C1 segment of cervical spinal cord (tissue), 14 donors: Measurements from ENCODE around the gene ANK3.
A peak's percentile ranks its signal among the peaks of the same experiment; 100 is the strongest.
"Not testable (repeated sequence)": the region's sequence is repeated elsewhere in the genome, so short reads cannot be mapped to it uniquely, and the experiment has no call there.

Experiments used
- DNase-seq, 14 donors: peaks; one replicate each; lab custom pipeline; 2025; lab: John Stamatoyannopoulos, UW

Gene ANK3

GRCh38 chr10:60040014-60040662 is 349.5 kb downstream of the ANK3 start:
- no peak for DNase-seq

GRCh38 chr10:60035984-60036383 is 353.7 kb downstream of the ANK3 start:
- DNase-seq, result no peak

GRCh38 chr10:60035375-60035774 is 354.3 kb downstream of the ANK3 start:
- DNase-seq, result not testable (repeated sequence)

DNA sequence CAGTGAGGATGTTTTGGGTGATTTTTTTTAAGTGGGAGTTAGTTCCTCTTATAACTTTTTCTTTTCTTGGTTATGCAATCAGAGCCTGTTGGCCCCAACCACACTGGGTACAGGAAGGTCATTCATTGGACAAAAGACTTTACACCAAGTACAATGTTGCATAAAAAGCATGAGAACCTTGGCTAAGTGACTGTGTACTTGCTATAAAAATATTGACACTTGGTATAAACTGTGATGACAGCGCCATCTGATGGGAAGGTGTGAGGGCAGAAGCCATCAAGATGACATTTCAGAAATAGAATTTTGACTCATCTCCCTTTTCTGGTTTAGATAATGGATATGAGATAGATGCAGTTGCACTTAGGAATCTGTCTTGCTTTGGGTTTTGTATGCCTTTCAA is 357.0 kb downstream of the ANK3 start:
- no peak for DNase-seq

- DNase-seq, result no peak
Observed at GRCh38 chr10:60031664-60032063, 358.0 kb downstream of the ANK3 start.

GRCh38 chr10:60031183-60031582 is 358.5 kb downstream of the ANK3 start:
- DNase-seq, result no peak

- no peak for DNase-seq
Observed at GRCh38 chr10:60029475-60029874, 360.2 kb downstream of the ANK3 start.

DNA sequence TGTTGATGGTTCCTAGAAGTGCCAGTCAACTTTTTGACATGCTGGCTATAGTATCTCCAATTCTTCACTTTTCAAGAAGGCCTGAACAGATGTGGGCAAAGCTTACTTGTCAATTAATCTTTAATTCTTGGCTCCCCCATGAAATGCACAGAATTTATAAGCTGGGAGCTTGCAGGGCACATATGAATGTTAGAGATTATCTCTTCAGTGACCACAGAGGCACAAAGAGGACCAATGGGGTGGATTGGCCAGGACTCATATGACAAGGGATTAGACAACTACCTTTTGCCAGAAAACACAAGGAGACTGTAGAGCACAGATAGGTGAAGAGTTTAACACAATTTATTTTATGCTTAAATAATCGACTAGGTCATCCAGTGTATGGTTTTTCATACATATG is 361.6 kb downstream of the ANK3 start:
- no peak for DNase-seq

DNA sequence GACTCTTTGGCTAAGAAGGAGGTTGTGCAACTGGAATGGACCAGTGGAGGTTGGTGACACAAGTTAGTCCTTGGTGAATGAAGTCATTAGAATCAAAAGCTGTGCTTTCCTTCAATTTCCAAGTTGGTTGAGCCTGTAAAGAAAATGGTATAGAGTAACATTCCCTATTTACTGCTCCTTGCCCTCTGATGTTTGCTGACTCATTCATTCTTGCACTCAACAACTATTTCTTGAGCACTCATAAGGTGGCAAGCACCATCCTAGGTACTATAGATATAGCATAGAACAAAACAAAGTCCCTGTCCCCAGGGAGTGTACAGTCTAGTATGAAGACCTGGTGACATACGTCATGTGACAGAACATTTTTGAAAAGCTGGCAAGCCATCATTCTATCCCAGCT is 364.4 kb downstream of the ANK3 start:
- no peak for DNase-seq

GRCh38 chr10:60024506-60024905 is 365.2 kb downstream of the ANK3 start:
- DNase-seq, result no peak

DNA sequence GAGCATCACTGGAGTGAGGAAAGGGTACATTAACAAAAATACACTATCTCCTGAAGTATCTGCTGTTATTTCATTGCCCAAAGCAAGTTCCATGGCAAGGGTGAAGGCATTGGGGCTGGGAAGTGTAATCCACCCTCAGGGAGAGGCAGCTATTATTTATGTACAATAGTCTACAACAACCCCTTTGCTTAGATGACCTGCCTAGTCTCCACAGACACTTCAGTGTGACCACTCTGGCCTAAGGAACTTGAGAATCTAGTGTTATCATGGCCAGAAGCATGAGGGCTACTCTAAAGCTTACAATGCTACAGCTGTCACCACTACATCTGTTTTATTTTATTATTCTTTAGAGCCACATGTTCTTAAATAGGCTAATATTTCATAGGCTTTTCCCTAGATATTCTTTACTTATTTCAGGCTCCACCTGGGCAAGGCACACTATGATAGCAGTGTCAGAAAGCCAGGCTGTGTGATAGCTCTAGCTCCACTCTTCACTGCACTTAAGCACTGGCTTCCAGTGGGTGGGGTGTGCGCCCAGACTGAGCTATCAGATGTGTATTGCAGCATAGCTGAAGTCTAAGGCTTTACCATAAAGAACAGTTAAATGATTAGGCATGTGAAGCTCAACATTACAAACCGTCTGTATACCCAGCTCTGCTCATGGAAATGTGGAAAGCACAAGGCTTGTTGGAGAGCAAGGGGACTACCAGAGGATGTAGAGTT is 366.4 kb downstream of the ANK3 start:
- DNase-seq, result no peak

DNA sequence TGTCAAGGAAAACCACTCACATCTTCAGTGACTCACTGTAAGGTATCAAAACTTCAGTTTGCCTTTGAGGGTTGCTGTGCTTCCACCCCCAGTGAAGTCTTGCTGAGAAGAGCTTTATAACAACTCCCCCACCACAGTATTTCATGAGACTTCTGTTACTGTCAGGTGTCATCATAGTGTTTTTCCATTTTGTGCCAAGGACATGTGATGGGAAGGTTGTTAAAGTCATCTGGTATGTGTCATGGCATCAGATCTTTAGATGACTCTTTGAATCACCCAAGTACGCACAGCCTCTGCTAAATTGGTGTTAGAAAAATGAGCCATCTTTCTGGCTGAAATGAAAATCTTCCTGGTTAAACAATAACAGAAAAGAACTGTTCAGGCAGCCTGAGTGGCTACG is 368.3 kb downstream of the ANK3 start:
- DNase-seq, result no peak

DNA sequence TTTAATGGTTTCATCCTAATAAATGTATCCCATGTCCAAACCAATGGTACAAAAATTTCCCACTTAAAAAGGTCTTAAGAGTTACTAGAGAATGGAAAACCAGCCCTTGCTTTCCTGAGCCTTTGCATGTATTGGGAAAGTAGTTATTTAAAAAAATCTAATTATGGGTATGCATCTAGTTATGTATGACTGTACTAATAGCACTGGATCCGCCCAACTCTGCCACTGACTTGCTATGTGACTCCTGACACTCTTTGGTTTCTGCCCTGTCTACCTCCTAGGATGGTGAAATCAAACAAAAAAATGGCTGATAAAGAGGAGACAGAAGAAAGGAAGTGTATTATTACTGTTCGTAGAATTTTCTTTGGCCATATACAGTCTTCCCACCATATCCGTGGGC is 372.9 kb downstream of the ANK3 start:
- DNase-seq, result no peak

DNA sequence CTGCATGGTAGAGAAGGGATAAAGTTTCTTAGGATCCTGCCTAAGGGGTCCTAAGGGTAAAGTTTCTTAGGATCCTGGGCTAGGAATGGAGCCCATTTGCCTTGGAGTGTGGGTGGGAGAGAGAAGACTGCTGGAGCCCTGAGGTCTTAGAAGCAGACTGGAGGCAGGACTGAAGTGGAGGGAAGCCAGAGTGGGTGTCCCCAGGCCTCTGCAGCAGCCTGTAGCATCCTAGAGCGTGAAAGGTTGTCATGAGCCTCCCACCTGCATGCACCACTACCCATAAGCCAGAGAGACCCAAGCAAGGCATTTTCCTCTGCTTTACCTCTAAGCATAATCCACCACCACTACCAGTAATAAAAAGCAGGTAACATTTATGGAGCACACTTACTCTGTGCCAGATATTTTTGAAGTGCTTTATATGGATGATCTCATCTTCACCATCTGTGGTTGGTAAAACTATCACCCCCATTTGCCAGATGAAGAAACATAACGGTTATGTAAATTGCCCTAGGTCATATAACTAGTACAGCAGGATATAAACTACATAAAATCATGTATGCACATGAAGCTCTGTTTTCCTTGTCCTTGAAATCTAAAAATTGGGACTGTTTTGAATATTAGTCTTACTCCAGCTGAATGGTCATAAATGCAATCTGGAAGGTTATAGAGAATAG is 379.8 kb downstream of the ANK3 start:
- DNase-seq, result peak in 1 of 14 donors; percentile 25

DNA sequence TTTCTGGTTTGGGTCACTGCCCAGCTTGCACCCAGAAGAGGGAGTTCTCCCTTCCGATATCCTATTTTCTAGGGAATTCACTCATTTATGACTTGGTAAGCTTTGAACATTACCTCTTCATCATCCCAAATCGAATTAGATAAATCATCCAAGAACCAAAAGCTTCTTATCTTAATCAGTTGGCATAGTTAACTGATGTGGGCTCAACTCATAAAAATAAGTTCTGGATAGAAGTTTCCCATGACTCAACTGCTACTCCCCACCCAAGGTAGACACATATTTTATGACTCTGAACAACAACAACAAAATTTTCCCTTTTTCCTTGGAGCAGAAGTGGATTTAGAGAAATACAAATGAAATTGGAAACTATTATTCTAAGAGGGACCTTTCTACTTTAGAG is 380.4 kb downstream of the ANK3 start:
- no peak for DNase-seq

- no peak for DNase-seq
Observed at GRCh38 chr10:60008816-60009215, 380.9 kb downstream of the ANK3 start.

- DNase-seq, result no peak
Observed at GRCh38 chr10:60006062-60006461, 383.6 kb downstream of the ANK3 start.

GRCh38 chr10:60003651-60004523 is 385.8 kb downstream of the ANK3 start:
- DNase-seq, result no peak

DNA sequence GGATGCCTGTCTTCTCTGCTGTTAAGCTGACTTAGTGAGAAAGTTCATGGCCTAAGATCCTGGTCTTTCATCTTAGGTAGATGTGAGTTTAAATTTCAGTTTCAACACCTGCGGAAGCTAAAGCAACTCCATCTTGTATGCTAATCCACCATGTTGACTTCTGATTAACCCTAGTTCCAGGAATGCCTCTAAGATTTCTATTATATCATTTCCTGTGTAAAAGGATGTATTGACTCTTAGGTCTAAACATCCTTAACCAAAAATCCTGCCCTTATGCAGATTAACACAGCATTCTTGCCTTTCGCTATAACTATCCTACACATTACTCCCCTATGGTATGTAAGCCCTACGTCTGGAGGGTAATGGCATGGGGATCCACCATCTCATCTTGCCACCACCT is 388.9 kb downstream of the ANK3 start:
- DNase-seq, result no peak

GRCh38 chr10:59997827-59998525 is 391.7 kb downstream of the ANK3 start:
- no peak for DNase-seq

GRCh38 chr10:59995862-59996261 is 393.8 kb downstream of the ANK3 start:
- DNase-seq, result no peak
